Stimulated activated CD4-positive, alpha-beta T cell treated with anti-CD3 and anti-CD28 coated beads, Interleukin-12 subunit alpha, Interleukin-12 subunit beta, amount 100 ng/mL, for 4 hours (primary cell): ENCODE results near the gene HACE1.
"Not testable (repeated sequence)": the region's sequence is repeated elsewhere in the genome, so short reads cannot be mapped to it uniquely, and the experiment has no call there.

Source experiments
- DNase-seq: peaks from one replicate; pipeline ENCODE4 v3.0.0-alpha.2; 2020

Gene HACE1

GRCh38 chr6:104829183-104829958, 30.3 kb downstream of the HACE1 start:
- no peak for DNase-seq

- no peak for DNase-seq
Measured at GRCh38 chr6:104828478-104828877, 31.2 kb downstream of the HACE1 start.

GRCh38 chr6:104820820-104821219, 38.9 kb downstream of the HACE1 start:
- DNase-seq, result not testable (repeated sequence)

DNA sequence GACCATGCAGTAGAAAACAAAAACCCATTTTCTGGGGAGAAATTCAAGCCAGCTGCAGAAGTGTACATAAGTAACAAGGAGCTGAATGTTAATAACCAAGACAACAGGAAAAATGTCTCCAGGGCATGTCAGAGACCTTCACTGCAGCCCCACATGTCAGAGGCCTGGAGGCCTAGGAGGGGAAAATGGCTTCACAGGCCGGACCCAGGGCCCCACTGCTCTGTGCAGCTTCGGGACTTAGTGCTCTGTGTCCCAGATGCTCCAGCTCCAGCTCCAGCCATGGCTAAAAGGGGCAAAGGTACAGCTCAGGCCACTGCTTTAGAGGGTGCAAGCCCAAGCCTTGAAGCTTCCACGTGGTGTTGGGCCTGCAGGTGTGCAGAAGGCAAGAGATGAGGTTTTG, 43.6 kb downstream of the HACE1 start:
- no peak for DNase-seq

- no peak for DNase-seq
Measured at GRCh38 chr6:104814743-104815142, 45.0 kb downstream of the HACE1 start.

DNA sequence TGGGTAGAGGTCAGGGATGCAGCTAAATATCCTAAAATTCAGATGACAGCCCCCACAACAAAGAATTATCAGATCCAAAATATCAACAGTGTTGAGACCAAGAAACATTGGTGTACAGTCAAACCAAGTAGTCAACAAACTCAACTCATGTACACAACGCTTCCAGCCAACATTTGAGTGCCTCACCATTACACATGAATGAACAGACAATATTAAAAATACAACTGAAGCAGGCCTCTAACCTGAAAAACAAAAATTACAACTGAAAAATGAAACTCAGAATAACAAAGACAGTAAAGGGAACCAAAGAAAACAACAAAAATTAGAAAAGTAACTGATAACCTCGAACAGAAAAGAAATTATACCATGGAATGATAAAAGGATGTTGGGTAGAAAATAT, 46.2 kb downstream of the HACE1 start:
- DNase-seq, result no peak

GRCh38 chr6:104809116-104809515, 50.6 kb downstream of the HACE1 start:
- DNase-seq, result no peak

DNA sequence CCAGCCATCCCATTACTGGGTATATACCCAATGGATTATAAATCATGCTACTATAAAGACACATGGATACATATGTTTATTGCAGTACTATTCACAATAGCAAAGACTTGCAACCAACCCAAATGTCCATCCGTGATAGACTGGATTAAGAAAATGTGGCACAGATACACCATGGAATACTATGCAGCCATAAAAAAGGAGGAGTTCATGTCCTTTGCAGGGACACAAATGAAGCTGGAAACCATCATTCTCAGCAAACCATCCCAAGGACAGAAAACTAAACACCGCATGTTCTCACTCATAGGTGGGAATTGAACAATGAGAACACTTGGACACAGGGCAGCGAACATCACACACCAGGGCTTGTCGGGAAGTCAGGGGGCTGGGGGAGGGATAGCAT, 54.4 kb downstream of the HACE1 start:
- DNase-seq, result not testable (repeated sequence)

DNA sequence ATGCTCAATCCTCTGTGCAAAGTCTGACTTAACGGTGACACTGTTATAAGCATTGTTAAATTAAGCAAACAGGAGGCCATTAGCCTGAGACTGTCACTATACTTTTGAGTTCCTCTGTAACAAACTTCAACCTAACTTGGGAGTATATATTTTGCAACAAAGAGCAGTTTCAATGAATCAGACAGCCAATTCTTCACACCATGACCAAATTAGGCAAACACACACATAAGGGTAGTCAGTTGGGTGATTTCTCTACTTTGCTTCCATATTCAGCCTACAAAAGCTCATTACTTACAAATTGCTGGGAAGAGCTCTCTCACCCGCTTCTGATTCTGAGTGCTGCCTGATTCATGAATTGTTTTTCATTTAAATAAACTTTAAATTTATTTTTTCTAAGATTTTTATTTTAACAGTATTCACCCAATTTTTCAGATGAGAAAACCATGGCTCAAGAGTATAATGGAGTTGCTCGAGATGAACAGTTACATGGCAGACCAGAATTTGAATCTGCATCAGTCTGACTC, 60.5 kb downstream of the HACE1 start:
- no peak for DNase-seq

DNA sequence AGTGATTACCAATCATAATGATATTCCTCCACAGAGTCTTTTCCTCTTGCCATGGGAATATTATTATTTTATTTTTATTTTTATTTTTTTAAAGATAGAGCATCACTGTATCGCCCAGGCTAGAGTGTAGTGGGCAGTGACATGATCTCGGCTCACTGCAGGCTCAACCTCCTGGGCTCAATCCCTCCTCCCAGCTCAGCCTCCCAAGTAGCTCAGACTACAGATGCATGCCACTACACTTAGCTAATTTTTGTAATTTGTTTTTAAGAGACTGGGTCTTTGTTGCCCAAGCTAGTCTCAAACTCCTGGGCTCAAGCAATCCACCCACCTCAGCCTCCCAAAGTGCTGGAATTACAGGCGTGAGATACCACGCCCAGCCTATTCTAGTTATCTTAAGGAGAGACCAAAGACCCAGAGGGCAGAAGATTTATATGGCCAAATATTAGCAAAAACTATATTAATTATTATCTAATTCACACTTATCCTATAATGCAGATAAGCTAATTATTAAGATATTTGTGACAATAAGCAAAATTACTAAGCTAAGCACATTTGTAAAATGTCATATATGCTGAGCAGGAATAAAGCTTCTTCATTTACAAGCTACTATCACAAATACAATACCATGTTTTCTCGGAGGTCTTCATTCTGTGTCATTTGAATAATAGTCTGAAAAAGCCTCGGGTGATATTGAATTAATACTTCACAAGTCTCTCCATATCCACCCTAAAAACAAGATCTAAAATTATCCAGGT, 63.5 kb downstream of the HACE1 start:
- no peak for DNase-seq

- DNase-seq, result no peak
Measured at GRCh38 chr6:104795363-104795762, 64.4 kb downstream of the HACE1 start.

DNA sequence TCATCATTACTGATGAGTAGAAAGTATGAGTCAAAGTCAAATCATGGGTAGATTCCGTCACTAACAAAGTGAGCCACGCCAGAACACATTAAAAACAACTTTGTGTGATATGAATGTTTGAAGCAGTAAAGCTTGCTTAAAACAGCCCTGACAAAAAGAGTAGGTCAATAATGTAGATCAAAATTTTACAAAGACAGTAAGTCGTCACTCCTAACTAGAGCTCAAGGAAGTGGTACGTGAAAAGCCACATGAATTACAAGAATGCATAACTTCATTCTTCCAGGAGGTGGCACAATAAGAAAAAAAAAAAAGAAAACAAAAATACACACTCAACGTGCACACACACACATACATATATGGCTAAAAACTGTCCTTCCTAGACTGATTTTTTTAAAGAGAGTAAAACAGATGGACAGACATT, 69.9 kb downstream of the HACE1 start:
- no peak for DNase-seq

GRCh38 chr6:104788400-104788799, 71.3 kb downstream of the HACE1 start:
- no peak for DNase-seq

DNA sequence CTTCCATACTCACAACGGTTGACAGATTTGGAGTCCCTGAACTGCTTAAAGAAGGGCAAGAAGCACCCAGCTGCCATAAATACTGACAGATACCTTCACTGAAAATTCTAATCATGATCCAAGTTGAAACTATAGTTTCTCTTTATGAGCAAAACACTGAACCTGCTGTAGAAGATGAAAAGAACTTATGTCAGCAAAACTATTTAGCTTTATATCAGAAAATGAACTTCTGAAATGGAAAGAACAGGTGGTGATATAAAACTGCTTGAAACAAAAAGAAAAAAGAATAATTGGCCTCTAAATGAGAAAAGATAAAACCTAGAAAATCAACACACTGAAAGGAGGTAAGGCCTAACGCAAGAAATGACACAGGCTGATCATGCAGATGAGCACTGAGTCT, 72.4 kb downstream of the HACE1 start:
- no peak for DNase-seq

GRCh38 chr6:104784884-104785283, 74.8 kb downstream of the HACE1 start:
- no peak for DNase-seq

DNA sequence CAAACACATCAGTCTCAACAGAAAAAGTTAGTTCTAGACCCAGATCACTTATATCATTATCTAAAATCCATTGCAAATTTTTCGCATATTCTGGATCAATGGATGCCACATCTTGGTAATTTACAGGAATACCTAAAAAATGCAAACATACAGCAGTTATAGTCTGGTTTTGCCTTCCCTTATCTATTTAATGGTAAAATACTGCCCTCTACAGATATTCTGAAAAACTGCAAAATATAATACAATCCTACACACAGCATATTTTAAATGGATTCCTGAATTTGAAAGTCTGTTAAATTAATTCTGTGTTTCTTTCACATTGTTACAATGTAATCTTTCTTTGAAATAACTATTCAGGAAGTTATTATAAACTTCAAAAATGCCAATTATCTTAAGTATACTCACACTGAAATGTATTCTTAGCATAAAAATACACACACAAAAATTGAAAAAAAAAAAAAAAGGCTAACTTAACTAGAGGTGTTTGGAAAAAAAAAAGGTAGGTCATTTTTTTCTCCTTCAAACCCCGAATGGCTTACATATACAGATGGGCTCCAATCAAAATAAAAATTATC, 88.4 kb downstream of the HACE1 start:
- no peak for DNase-seq

- DNase-seq, result no peak
Measured at GRCh38 chr6:104768906-104769305, 90.8 kb downstream of the HACE1 start.

- no peak for DNase-seq
Measured at GRCh38 chr6:104766595-104766994, 93.1 kb downstream of the HACE1 start.

- DNase-seq, result no peak
Measured at GRCh38 chr6:104754788-104755409, 104.8 kb downstream of the HACE1 start.

DNA sequence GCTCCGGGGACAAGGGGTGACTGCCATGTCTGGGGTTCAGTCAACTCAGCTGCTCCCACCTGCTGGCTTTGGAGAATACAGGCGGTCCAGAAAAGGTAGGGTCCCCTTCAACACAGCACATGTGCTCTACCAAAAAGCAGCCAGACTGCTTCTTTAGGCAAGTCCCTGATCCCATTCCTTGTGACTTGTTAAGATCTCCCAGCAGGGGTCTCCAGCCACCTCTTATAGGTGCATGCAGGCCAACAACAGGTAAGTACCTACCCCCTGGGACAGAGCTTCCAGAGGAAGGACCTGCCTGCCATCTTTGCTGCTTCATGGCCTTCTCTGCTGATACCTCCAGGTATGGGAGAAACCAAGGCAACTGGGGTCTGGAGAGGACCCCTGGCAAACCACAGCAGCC, 106.5 kb downstream of the HACE1 start:
- DNase-seq, result no peak

DNA sequence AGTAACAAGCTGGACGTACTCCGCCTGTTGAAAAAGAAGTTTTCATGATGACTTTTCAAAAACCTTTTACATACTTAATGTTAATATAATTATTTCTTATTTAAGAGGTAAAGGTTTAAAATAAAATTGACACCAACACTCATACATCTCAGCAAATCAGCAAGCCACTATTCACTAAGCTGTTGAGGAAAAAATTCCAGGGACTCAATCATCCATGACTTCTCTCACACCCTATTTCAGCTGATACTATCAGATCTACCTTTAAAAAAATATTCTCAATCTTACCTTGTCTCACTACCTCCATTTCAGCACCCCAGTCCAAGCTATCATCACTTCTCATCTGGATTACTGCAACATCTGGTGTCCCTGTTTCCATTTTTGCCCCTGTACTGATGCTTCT, 109.3 kb downstream of the HACE1 start:
- no peak for DNase-seq

GRCh38 chr6:104739124-104739523, 120.6 kb downstream of the HACE1 start:
- DNase-seq, result not testable (repeated sequence)

DNA sequence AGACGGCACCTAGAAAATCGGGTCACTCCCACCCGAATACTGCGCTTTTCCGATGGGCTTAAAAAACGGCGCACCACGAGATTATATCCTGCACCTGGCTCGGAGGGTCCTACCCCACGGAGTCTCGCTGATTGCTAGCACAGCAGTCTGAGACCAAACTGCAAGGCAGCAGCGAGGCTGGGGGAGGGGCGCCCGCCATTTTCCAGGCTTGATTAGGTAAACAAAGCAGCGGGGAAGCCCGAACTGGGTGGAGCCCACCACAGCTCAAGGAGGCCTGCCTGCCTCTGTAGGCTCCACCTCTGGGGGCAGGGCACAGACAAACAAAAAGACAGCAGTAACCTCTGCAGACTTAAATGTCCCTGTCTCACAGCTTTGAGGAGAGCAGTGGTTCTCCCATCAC, 122.2 kb downstream of the HACE1 start:
- not testable (repeated sequence) for DNase-seq
